ES-I3 (cell line): ENCODE measurements around the gene MEX3A.

ENCODE experiments used
- H3K36me3 ChIP-seq: 2 replicates; pipeline ENCODE4 v1.6.1; 2013; ENCODE audit warnings: mild to moderate bottlenecking, low read length, control low read depth, moderate library complexity; ENCODE audit not compliant: insufficient read depth
- H3K4me1 ChIP-seq: 2 replicates; pipeline ENCODE4 v1.6.1; 2013; ENCODE audit warnings: mild to moderate bottlenecking, control low read depth, low read length; ENCODE audit not compliant: insufficient read depth
- H3K9ac ChIP-seq: 2 replicates; pipeline ENCODE4 v1.6.1; 2013; ENCODE audit warnings: low read depth, mild to moderate bottlenecking, low read length, moderate library complexity
- H3K9me3 ChIP-seq: 2 replicates; pipeline ENCODE4 v1.6.1; 2013; ENCODE audit warnings: mild to moderate bottlenecking, low read length, moderate library complexity; ENCODE audit not compliant: control insufficient read depth, insufficient read depth

MEX3A gene

DNA sequence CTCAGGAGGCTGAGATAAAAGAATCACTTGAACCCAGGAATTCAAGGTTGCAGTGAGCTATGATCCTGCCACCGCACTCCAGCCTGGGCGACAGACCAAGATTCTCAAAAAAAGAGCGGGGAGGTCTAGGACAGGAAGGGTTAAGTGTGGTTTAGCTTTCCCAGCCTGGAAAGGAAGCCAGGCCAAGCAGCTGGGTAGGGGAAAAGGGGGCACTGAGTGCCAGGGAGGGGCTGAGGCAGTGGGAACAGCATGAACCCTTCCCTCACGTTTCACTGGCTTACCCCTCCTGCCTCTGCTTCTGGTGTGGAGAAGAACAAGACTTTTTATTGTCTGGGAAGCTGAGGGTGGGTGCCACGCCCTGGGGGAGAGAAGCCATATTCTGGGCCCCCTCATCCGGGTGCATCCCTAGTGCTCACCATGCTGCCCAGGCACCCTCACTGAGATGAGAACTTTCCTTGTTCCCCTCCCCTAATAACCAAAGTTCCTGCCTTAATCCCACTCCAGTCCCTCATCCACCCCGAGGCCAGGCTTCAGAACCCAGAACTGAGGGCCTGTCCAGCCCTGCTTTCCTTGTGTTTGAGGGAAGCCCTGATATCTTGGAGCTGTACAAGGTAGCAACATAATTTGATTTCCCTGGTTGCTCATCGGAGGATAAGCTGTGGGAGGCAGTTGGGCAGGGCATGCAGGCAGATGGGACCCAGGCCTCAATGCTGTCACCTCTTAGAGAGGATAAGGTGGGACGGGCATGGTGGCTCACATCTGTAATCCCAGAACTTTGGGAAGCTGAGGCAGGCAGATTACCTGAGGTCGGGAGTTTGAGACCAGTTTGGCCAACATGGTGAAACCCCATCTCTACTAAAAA, 30.2 kb upstream of the MEX3A start:
- Histone ChIP-seq H3K9me3 (no peaks in the 10 kb centered on the region), H3K4me1 (peaks cover 7% of the 10 kb centered on the region; the same call in 1 of the 2 replicates), H3K9ac (no peak overlapping the region), H3K36me3 (no peaks in the 10 kb centered on the region)

DNA sequence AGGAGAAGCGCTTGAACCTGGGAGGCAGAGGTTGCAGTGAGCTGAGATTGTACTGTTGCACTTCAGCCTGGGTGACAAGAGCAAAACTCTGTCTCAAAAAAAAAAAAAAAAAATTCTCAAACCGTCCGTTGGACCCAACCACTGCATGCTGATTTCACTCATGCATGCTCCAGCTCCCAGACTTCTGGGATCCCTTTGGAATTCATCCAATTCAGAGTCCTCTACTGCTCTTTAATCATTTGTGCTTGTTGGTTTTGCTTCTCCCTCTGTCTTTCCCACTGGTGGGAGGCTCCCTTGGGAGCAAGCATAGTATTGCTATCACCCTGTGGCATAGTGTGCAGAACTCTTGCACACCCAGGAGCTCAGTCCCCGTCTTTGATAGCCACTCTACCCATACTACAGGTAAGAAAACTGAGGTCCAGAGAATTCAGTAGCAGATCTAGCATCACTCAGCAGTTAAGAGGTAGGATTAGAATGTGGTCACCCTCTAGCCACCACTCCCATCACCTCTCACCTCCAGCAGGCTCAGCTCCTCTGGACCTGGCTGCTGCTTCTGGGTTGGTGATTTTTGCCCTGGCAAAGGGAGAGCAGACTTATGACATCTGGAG, 29.2 kb upstream of the MEX3A start:
- Histone ChIP-seq H3K9me3 (no peaks in the 10 kb centered on the region), H3K36me3 (no peaks in the 10 kb centered on the region), H3K4me1 (peaks cover 14% of the 10 kb centered on the region; the same call in 1 of the 2 replicates), H3K9ac (no peak overlapping the region)

DNA sequence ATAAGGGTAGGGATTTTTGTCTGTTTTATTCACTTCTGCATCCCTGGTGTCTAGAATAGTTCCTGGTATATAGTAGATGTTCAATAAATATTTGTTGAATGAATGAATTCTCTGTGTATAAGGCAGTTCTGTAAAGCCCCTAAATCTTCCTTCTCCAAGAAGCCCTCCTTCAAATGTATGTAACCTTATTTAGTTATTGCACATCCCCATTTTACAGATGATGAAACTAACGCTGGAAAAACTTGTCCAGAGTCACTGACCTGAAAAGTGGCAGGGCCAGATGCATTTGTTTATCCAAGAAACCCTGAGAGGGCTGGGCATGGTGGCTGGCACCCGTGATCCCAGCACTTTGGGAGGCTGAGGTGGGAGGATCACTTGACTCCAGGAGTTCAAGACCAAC, 28.0 kb upstream of the MEX3A start:
- H3K9me3 ChIP-seq = no peaks in the 10 kb centered on the region
- H3K36me3 ChIP-seq = no peaks in the 10 kb centered on the region
- H3K9ac ChIP-seq = no peak overlapping the region
- H3K4me1 ChIP-seq = peaks cover 19% of the 10 kb centered on the region; the same call in 1 of the 2 replicates

DNA sequence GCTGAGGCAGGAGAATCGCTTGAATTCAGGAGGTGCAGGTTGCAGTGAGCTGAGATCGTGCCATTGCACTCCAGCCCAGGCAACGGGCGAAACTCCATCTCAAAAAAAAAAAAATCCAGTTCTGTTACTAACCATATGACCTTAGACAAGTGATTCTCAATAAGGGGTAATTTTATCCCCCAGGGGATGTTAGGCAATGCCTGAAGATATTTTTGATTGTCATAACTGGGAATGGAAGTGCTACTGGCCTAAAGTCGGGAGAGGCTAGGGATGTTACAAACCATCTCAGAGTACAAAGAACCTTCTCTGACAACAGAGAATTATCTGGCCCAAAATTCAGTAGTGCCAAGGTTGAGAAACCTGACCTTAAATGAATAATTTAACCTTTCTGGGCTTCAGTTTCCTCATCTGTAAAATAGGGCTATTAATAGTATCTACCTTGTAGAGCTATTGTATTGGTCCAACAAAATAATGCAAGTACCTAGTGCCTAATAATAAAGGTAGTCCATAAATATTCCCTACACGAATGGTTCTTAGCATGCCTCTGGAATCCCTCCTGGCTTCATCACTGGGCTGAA, 26.5 kb upstream of the MEX3A start:
- no peaks in the 10 kb centered on the region for H3K36me3 ChIP-seq
- no peak overlapping the region for H3K9ac ChIP-seq
- H3K9me3 ChIP-seq = no peaks in the 10 kb centered on the region
- H3K4me1 ChIP-seq = peaks cover 34% of the 10 kb centered on the region

DNA sequence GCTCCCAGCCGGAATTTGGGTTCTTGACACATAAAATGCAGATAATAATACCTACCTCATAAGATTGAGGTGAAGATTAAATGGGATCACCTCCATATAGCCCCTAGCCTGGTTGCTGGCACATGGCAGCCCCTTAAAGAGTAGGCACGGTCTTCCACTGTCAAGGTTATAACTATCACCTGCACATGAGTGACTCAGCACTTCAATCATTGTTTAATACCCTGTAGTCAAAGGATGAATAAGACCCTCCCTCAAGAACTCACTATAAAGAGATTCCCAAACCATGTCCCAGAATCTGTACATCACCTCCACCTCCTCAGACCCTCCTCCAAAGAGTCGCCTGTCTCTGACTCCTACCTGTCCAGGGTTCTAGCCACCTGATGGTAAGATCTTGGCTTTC, 25.8 kb upstream of the MEX3A start:
- Histone ChIP-seq H3K9me3 (no peaks in the 10 kb centered on the region), H3K9ac (no peak overlapping the region), H3K4me1 (peaks cover 39% of the 10 kb centered on the region), H3K36me3 (no peaks in the 10 kb centered on the region)

DNA sequence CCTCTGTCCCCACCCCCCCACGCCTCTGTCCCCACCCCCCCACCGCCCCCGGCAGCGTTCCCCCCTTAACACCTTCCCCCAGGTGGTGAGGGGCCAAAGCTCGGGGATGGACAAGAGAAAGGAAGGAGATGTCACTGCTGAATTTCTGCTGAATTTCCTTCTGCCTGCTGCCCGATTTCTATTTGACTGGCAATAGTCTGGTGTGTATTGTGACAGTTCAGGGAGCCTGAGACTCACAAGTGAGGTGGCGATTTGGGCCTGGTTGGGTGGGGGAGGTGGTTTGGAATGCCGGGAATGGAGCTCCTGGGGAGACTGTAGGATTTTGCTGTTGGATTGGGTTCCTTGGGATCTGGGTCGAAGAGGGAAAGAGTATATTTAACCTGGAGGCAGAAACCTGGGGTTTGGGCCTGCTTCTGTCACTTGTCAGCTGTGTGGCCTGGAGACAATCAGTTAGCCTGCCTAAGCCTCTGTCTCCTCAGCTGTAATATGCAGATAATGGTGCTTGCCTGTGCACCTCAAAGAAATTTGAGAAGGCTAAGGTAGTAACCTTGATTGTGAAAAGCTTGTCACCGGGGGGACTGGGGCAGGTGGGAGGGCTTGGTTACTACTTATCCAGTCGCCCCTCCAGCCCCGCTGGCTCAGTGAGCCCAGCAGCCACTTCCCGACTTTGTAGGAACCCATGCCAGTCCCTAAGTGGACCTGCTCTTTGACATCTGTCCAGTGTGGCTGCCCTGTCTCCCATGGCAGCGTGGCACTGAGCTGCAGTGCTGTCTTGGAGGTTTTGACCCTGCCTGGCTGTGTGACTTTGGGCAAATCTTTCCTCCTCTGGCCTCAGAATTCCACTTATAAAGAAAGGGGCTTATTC, 24.6 kb upstream of the MEX3A start:
- Histone ChIP-seq H3K4me1 (peaks cover 41% of the 10 kb centered on the region), H3K36me3 (no peaks in the 10 kb centered on the region), H3K9ac (peak overlapping the region; percentile 30), H3K9me3 (no peaks in the 10 kb centered on the region)

DNA sequence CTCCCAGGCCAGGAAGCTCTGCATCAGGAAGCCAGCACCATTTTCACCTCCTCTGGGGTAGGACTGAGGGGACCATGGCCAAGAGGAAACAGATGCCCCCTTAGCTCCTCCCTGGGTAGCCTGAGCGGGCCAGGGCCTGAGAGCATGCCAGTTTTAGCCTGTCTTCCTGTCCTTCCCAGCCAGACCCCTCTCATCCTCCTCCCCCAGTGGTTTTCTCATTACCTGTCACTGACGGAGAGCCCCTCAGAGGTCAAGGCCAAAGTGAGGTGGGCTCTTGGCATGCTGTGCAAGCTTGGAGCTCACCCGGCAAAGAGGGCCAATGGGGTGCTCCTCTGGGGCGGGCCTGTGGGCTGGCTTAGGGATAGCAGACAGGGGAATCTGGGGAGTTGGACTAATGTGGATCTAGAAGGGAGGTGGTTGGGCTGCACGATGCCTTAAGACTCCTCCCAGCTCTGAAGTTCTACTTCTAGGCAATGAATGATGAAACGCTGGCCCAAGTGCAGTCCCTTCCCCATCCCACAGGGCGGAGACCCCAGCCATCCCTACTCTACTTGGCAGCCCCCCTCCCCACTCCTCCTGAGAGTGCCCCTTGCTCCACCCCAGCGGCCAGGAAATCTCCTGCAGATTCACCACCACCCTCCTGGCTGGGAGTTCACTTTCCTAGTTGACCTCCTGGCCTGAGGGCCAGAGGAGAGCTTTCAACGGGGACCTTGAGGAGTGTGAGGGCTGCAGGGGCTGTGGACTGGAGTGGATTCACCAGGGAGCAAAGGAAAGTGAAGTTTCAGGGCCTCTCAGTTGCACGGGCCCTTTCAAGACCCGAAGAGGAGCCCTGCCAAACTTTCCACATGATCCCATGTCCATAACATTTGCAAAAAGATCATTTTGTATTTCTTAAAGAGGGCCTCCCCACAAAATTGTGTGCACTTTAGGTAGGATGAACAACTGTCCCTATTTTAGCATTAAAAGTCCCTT, 22.9 kb upstream of the MEX3A start:
- Histone ChIP-seq H3K9me3 (no peaks in the 10 kb centered on the region), H3K36me3 (no peaks in the 10 kb centered on the region), H3K9ac (peak overlapping the region; percentile 77), H3K4me1 (peaks cover 56% of the 10 kb centered on the region)

DNA sequence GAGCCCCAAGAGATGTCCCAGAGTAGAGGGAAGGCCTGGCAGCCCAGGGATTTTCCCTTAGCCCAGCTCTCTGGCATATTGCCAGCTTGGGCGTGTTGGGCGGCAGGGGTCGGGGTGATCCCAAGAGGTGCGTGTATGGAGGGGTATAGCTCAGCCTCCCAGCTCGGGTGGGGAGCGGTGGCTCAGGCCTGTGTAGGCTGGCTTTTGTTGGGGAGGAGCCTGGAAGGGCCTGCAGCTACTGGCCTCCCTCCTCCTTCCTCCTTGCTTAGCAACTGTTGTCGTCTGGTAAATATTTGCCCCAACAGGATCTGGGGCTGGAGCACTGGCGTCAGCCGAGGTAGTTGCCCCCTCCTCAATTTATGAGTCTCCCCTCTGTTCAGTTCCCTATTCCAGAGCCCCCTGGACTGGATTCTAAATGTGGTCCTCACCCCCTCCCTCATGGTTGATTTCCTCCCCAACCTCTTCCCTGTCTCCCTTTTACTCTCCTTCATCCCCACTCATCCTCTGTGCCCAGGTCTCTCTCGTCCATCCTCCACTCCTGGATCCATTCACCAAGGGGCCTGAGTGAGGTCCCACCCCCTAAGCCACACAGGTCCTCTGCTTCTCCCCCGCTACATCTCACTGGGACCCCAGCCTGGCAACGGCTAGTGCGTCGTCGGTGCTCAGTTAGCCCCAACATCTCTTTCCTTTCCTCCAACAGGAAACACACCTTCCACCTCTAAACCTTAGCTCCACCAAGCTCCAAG, 22.0 kb upstream of the MEX3A start:
- Histone ChIP-seq H3K9me3 (no peaks in the 10 kb centered on the region), H3K36me3 (no peaks in the 10 kb centered on the region), H3K4me1 (peaks cover 58% of the 10 kb centered on the region), H3K9ac (no peak overlapping the region)

DNA sequence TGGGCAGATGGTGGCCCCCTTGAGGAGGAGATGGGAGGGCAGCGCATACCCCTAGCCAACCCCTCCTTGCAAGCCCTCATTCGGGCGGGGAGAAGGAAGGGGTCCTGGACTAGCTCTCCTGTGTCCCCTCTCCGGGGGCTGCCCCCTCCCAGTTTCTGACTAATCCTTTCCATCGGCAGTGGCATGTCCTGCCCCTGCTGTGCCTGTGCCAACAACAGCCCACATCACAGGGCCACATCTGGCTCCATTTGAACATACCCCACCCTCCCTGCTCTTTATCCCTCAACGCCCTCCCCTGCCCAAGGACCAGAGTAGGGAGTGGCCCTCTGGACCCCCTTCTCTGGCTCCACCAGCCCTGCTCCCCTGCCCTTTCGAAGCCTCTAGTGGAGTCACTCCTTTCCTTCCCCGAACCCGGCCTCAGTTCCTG, 21.3 kb upstream of the MEX3A start:
- H3K4me1 ChIP-seq = peaks cover 61% of the 10 kb centered on the region
- H3K9ac ChIP-seq = no peak overlapping the region

DNA sequence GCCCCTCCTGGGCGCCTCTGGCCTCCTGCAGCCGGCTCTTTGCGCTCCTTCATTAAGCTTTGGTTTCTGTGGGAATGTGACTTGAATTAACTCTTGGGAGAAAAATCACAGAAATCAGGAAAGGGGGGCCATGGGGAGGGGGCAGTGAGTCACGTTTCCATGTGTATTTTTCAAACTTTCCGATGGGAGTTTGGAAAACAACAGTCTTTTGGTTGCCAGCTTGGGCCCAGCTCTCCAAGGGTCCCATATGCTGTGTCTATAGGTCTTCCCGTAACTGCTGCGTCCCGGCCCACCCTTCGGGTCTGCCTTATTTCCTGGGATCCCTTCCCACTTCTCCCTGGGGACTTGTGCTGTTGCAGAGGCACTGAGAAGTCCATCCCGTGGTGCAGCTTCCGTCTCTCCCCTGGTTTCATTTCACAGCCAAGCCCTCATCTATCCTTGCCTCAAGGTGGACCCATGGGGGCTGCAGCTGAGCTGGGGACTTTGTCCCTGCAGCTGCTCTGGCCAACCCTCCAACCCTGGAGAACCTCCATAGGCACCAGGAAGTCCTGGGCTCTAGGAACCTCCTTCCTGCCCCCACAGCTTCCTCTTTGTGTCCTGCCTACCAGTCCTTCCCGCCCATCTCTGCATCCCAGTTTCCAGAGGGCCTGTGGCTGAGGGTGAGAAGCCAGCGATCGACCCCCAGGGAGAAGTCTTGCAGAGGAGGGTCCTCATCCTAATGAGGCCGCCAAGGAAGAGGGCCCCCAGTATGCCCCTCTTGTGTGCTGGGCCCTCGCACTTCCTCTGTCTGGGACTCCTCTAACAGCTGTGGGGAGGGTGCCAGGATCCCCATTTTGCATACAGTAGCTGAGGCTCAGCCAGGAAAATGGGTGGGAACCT, 20.6 kb upstream of the MEX3A start:
- H3K9ac ChIP-seq = no peak overlapping the region
- peaks cover 61% of the 10 kb centered on the region for H3K4me1 ChIP-seq
- H3K9me3 ChIP-seq = no peaks in the 10 kb centered on the region
- no peaks in the 10 kb centered on the region for H3K36me3 ChIP-seq

More for the DNA sequence above, 21.3 kb upstream of the MEX3A start:
- Histone ChIP-seq H3K36me3 (no peaks in the 10 kb centered on the region), H3K9me3 (no peaks in the 10 kb centered on the region)

DNA sequence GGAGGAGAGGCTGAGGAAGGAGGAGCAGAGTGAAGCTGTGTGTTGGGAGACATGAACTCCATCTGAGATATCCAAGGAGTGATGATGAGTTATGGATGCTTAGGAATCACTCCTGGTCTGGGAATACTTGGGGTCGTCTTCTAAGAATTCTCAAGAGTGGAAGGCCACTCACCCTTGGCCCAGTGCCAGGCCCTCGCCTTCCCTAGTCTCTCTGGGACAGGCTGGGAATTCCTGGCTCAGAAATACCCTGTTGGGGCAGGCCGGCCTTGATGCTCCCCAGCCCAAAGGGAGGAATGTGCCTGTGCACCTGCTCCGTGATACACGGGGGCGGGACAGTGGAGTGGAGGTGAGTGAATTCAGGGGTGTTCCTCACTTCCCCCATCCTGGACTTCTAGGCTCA, 19.6 kb upstream of the MEX3A start:
- peaks cover 59% of the 10 kb centered on the region for H3K4me1 ChIP-seq
- no peaks in the 10 kb centered on the region for H3K9me3 ChIP-seq
- H3K36me3 ChIP-seq = no peaks in the 10 kb centered on the region
- no peak overlapping the region for H3K9ac ChIP-seq
